BLaER1 (cell line): ENCODE measurements around the gene TEX9.

Source experiments
- H3K27ac ChIP-seq: shearing (Covaris generic); formaldehyde crosslinking; 2 replicates; pipeline ENCODE4 v1.8.1; 2022
- H3K27me3 ChIP-seq: shearing (Covaris generic); formaldehyde crosslinking; 2 replicates; pipeline ENCODE4 v1.8.1; 2022
- H3K36me3 ChIP-seq: shearing (Covaris generic); formaldehyde crosslinking; 2 replicates; pipeline ENCODE4 v1.8.1; 2022
- H3K4me1 ChIP-seq: shearing (Covaris generic); formaldehyde crosslinking; 2 replicates; pipeline ENCODE4 v1.8.1; 2022
- H3K4me2 ChIP-seq: shearing (Covaris generic); formaldehyde crosslinking; 2 replicates; pipeline ENCODE4 v1.8.1; 2022
- H3K4me3 ChIP-seq: shearing (Covaris generic); formaldehyde crosslinking; 2 replicates; pipeline ENCODE4 v1.8.1; 2022
- H3K9ac ChIP-seq: shearing (Covaris generic); formaldehyde crosslinking; 2 replicates; pipeline ENCODE4 v1.8.1; 2022
- H3K9me3 ChIP-seq: shearing (Covaris generic); formaldehyde crosslinking; 2 replicates; pipeline ENCODE4 v1.8.1; 2022
- H4K20me1 ChIP-seq: shearing (Covaris generic); formaldehyde crosslinking; 2 replicates; pipeline ENCODE4 v1.8.1; 2022
- Cebpa-rat ChIP-seq: shearing (Covaris generic); IDR thresholded peaks from 2 replicates; pipeline ENCODE4 v1.8.1; 2022

TEX9 gene

GRCh38 chr15:56432304-56432703 lies 67.1 kb downstream of the TEX9 start:
- no peaks in the 10 kb centered on the region for H3K36me3 ChIP-seq
- no peak for TF ChIP-seq Cebpa-rat
- H3K4me3 ChIP-seq, result no peak overlapping the region
- H4K20me1 ChIP-seq, result no peaks in the 10 kb centered on the region
- no peak overlapping the region for H3K27ac ChIP-seq
- H3K27me3 ChIP-seq, result no peaks in the 10 kb centered on the region
- H3K9me3 ChIP-seq, result no peaks in the 10 kb centered on the region
- no peaks in the 10 kb centered on the region for H3K4me1 ChIP-seq
- H3K4me2 ChIP-seq, result no peak overlapping the region
- no peak overlapping the region for H3K9ac ChIP-seq

GRCh38 chr15:56440214-56440770 lies 75.1 kb downstream of the TEX9 start:
- no peak overlapping the region for H3K9ac ChIP-seq
- no peaks in the 10 kb centered on the region for H3K27me3 ChIP-seq
- peaks cover 4% of the 10 kb centered on the region; the same call in 1 of the 2 replicates for H3K9me3 ChIP-seq
- no peak overlapping the region for H3K4me2 ChIP-seq
- no peaks in the 10 kb centered on the region for H3K36me3 ChIP-seq
- TF ChIP-seq Cebpa-rat, result no peak
- H4K20me1 ChIP-seq, result no peaks in the 10 kb centered on the region
- no peak overlapping the region for H3K4me3 ChIP-seq
- no peaks in the 10 kb centered on the region for H3K4me1 ChIP-seq
- H3K27ac ChIP-seq, result no peak overlapping the region

GRCh38 chr15:56442354-56442753 lies 77.1 kb downstream of the TEX9 start:
- peaks cover 4% of the 10 kb centered on the region; the same call in 1 of the 2 replicates for H3K9me3 ChIP-seq
- no peak overlapping the region for H3K27ac ChIP-seq
- H3K4me1 ChIP-seq, result no peaks in the 10 kb centered on the region
- H3K4me3 ChIP-seq, result no peak overlapping the region
- no peaks in the 10 kb centered on the region for H3K27me3 ChIP-seq
- H3K9ac ChIP-seq, result no peak overlapping the region
- H3K36me3 ChIP-seq, result no peaks in the 10 kb centered on the region
- no peak for TF ChIP-seq Cebpa-rat
- H3K4me2 ChIP-seq, result no peak overlapping the region
- no peaks in the 10 kb centered on the region for H4K20me1 ChIP-seq

GRCh38 chr15:56445746-56446145 lies 80.5 kb downstream of the TEX9 start:
- H3K9me3 ChIP-seq, result peaks cover 4% of the 10 kb centered on the region; the same call in 1 of the 2 replicates
- no peaks in the 10 kb centered on the region for H4K20me1 ChIP-seq
- H3K27ac ChIP-seq, result no peak overlapping the region
- H3K36me3 ChIP-seq, result no peaks in the 10 kb centered on the region
- H3K4me2 ChIP-seq, result no peak overlapping the region
- no peak for TF ChIP-seq Cebpa-rat
- no peaks in the 10 kb centered on the region for H3K4me1 ChIP-seq
- no peak overlapping the region for H3K9ac ChIP-seq
- H3K27me3 ChIP-seq, result no peaks in the 10 kb centered on the region
- no peak overlapping the region for H3K4me3 ChIP-seq

- Histone ChIP-seq H3K9me3 (no peaks in the 10 kb centered on the region), H3K36me3 (no peaks in the 10 kb centered on the region), H4K20me1 (no peaks in the 10 kb centered on the region), H3K9ac (no peak overlapping the region), H3K27ac (no peak overlapping the region), H3K4me2 (no peak overlapping the region), H3K27me3 (no peaks in the 10 kb centered on the region), H3K4me3 (no peak overlapping the region), H3K4me1 (no peaks in the 10 kb centered on the region)
- TF ChIP-seq Cebpa-rat, result no peak
Observed at GRCh38 chr15:56454836-56455235, 89.6 kb downstream of the TEX9 start.

GRCh38 chr15:56456229-56456628 lies 91.0 kb downstream of the TEX9 start:
- no peaks in the 10 kb centered on the region for H3K4me1 ChIP-seq
- no peak for TF ChIP-seq Cebpa-rat
- H3K4me3 ChIP-seq, result no peak overlapping the region
- no peaks in the 10 kb centered on the region for H3K36me3 ChIP-seq
- H3K9me3 ChIP-seq, result no peaks in the 10 kb centered on the region
- no peaks in the 10 kb centered on the region for H4K20me1 ChIP-seq
- no peaks in the 10 kb centered on the region for H3K27me3 ChIP-seq
- H3K4me2 ChIP-seq, result no peak overlapping the region
- no peak overlapping the region for H3K9ac ChIP-seq
- H3K27ac ChIP-seq, result no peak overlapping the region

- Histone ChIP-seq H3K9me3 (no peaks in the 10 kb centered on the region), H4K20me1 (no peaks in the 10 kb centered on the region), H3K36me3 (no peaks in the 10 kb centered on the region), H3K4me3 (no peak overlapping the region), H3K4me2 (no peak overlapping the region), H3K9ac (no peak overlapping the region), H3K27me3 (no peaks in the 10 kb centered on the region), H3K4me1 (peaks cover 2% of the 10 kb centered on the region; the same call in 1 of the 2 replicates), H3K27ac (no peak overlapping the region)
- no peak for TF ChIP-seq Cebpa-rat
Observed at GRCh38 chr15:56459096-56459495, 93.9 kb downstream of the TEX9 start.

GRCh38 chr15:56460071-56460470 lies 94.8 kb downstream of the TEX9 start:
- H3K4me3 ChIP-seq, result no peak overlapping the region
- H3K4me1 ChIP-seq, result peaks cover 8% of the 10 kb centered on the region
- H3K9ac ChIP-seq, result no peak overlapping the region
- H3K27ac ChIP-seq, result no peak overlapping the region
- no peak for TF ChIP-seq Cebpa-rat
- H3K36me3 ChIP-seq, result no peaks in the 10 kb centered on the region
- no peaks in the 10 kb centered on the region for H3K9me3 ChIP-seq
- H3K4me2 ChIP-seq, result no peak overlapping the region
- H4K20me1 ChIP-seq, result no peaks in the 10 kb centered on the region
- no peaks in the 10 kb centered on the region for H3K27me3 ChIP-seq

- no peaks in the 10 kb centered on the region for H3K9me3 ChIP-seq
Observed at GRCh38 chr15:56460947-56461346, 95.7 kb downstream of the TEX9 start.

GRCh38 chr15:56464893-56465520 lies 99.8 kb downstream of the TEX9 start, which contains the start of gene MNS1:
Gene MNS1 (minus strand): TSS chr15:56465137. CDS start chr15:56464972, 165 bp downstream.
- Histone ChIP-seq H3K36me3 (no peaks in the 10 kb centered on the region), H3K9ac (peak within 1 kb of the TSS; percentile 63; the same call in 1 of the 2 replicates), H4K20me1 (no peaks in the 10 kb centered on the region), H3K27ac (no peak within 1 kb of the TSS), H3K4me2 (peak within 1 kb of the TSS; percentile 87), H3K27me3 (no peaks in the 10 kb centered on the region), H3K4me1 (peaks cover 18% of the 10 kb centered on the region), H3K4me3 (peak within 1 kb of the TSS; percentile 69), H3K9me3 (no peaks in the 10 kb centered on the region)
- no peak for TF ChIP-seq Cebpa-rat

More at GRCh38 chr15:56460947-56461346, 95.7 kb downstream of the TEX9 start:
- H3K9ac ChIP-seq, result no peak overlapping the region
- no peaks in the 10 kb centered on the region for H3K36me3 ChIP-seq
- H3K4me1 ChIP-seq, result peaks cover 8% of the 10 kb centered on the region
- H4K20me1 ChIP-seq, result no peaks in the 10 kb centered on the region
- H3K4me2 ChIP-seq, result no peak overlapping the region
- TF ChIP-seq Cebpa-rat, result no peak
- no peak overlapping the region for H3K27ac ChIP-seq
- H3K27me3 ChIP-seq, result no peaks in the 10 kb centered on the region
- no peak overlapping the region for H3K4me3 ChIP-seq
